AG20443 (cell line): ENCODE results near the gene PPP1R12A.
"Not testable (repeated sequence)": the region's sequence is repeated elsewhere in the genome, so short reads cannot be mapped to it uniquely, and the experiment has no call there.

ENCODE experiments used
- DNase-seq: peaks from one replicate; pipeline ENCODE4 v3.0.0; 2012; ENCODE audit warnings: low spot score, mixed read lengths

The PPP1R12A gene

GRCh38 chr12:79841248-79841877 is 93.5 kb downstream of the PPP1R12A start:
- DNase-seq = no peak

GRCh38 chr12:79838359-79838758 is 96.5 kb downstream of the PPP1R12A start:
- DNase-seq = no peak

GRCh38 chr12:79837575-79837974 is 97.3 kb downstream of the PPP1R12A start:
- DNase-seq = no peak

- DNase-seq = no peak
Observed at GRCh38 chr12:79835377-79835843, 99.5 kb downstream of the PPP1R12A start.

GRCh38 chr12:79834712-79835376 is 100.1 kb downstream of the PPP1R12A start:
- DNase-seq = no peak

GRCh38 chr12:79830440-79830839 is 104.5 kb downstream of the PPP1R12A start:
- no peak for DNase-seq

- no peak for DNase-seq
Observed at GRCh38 chr12:79828924-79829323, 106.0 kb downstream of the PPP1R12A start.

- no peak for DNase-seq
Observed at GRCh38 chr12:79827484-79827883, 107.4 kb downstream of the PPP1R12A start.

- no peak for DNase-seq
Observed at GRCh38 chr12:79826267-79827128, 108.4 kb downstream of the PPP1R12A start.

- DNase-seq = no peak
Observed at GRCh38 chr12:79822475-79822874, 112.4 kb downstream of the PPP1R12A start.

- peak; percentile 7 for DNase-seq
Observed at GRCh38 chr12:79818856-79819255, 116.0 kb downstream of the PPP1R12A start.

GRCh38 chr12:79784366-79785065 is 150.4 kb downstream of the PPP1R12A start:
- not testable (repeated sequence) for DNase-seq

GRCh38 chr12:79782172-79782900 is 152.6 kb downstream of the PPP1R12A start:
- DNase-seq = peak; percentile 27

GRCh38 chr12:79778802-79779448 is 156.0 kb downstream of the PPP1R12A start:
- no peak for DNase-seq

- DNase-seq = peak; percentile 29
Observed at GRCh38 chr12:79776111-79776510, 158.8 kb downstream of the PPP1R12A start.

- no peak for DNase-seq
Observed at GRCh38 chr12:79775355-79776027, 159.4 kb downstream of the PPP1R12A start.

- no peak for DNase-seq
Observed at GRCh38 chr12:79773896-79774295, 161.0 kb downstream of the PPP1R12A start.

GRCh38 chr12:79769860-79770485 is 164.9 kb downstream of the PPP1R12A start:
- DNase-seq = no peak

- DNase-seq = no peak
Observed at GRCh38 chr12:79769189-79769859, 165.6 kb downstream of the PPP1R12A start.
